Measurements from ENCODE around the gene PKP2. TPM values are rescaled to one million over a fixed set of nuclear protein-coding genes. Genes with fewer than 3 reads are reported as not detected.

Gene PKP2
- total and polyA plus RNA-seq, 2 of the 4 experiments (the other 2 are of a cell fraction), result 0.10 to 0.18 TPM

- Histone ChIP-seq H3K23ac (ENCODE audit: low read depth, low read length) (no peak overlapping the region), H4K20me1 (ENCODE audit: insufficient read depth, low read length) (no peaks in the 10 kb centered on the region), H2BK5ac (ENCODE audit: low read depth, low read length, poor library complexity, severe bottlenecking) (no peak overlapping the region), H3K14ac (replicated peaks; ENCODE audit: low read depth, low read length) (no peak overlapping the region), H3K27me3 (ENCODE audit: control insufficient read depth, insufficient read depth, low read length) (no peaks in the 10 kb centered on the region), H3K4me2 (ENCODE audit: low read depth, low read length) (no peak overlapping the region), H3K79me1 (ENCODE audit: low read depth in 1 of 2, low read length in 2 of 2) (no peaks in the 10 kb centered on the region), H2AFZ (replicated peaks; ENCODE audit: low read length, poor library complexity) (no peak overlapping the region), H3K9ac (ENCODE audit: low read depth, low read length) (no peak overlapping the region), H3K18ac (ENCODE audit: low read depth, low read length) (no peak overlapping the region), H3K4me3 (ENCODE audit: insufficient read depth, low read depth, low read length) (no peak overlapping the region), H3K9me3 (ENCODE audit: control insufficient read depth, insufficient read depth, low read length) (peaks cover 4% of the 10 kb centered on the region; the same call in 1 of the 2 replicates), H3K9me1 (ENCODE audit: insufficient read depth, low read length) (no peaks in the 10 kb centered on the region), H2AK9ac (replicated peaks; ENCODE audit: low read depth, low read length, poor library complexity) (no peak overlapping the region), H2BK120ac (ENCODE audit: low read depth, low read length) (no peak overlapping the region), H4K5ac (ENCODE audit: low read depth, low read length) (no peak overlapping the region), H2BK15ac (ENCODE audit: low read depth, low read length) (no peak overlapping the region), H3K4ac (ENCODE audit: low read depth, low read length) (no peak overlapping the region), H3K36me3 (ENCODE audit: control insufficient read depth, insufficient read depth, low read length) (no peaks in the 10 kb centered on the region), H4K8ac (ENCODE audit: low read depth in 2 of 2, low read length in 2 of 2) (no peak overlapping the region), H2AK5ac (ENCODE audit: low read depth, low read length) (no peak overlapping the region), H4K91ac (ENCODE audit: insufficient read depth, low read depth, low read length) (no peak overlapping the region), H2BK20ac (ENCODE audit: low read depth, low read length) (no peak overlapping the region), H3K4me1 (ENCODE audit: control insufficient read depth, insufficient read depth, low read length) (no peaks in the 10 kb centered on the region), H3K56ac (ENCODE audit: extremely low read depth, insufficient read depth, low read length) (no peak overlapping the region), H3K27ac (ENCODE audit: insufficient read depth, low read length) (no peak overlapping the region)
- intact Hi-C loops (cut with micrococcal nuclease) (no loop called here), in situ Hi-C loops (cut with MboI; ENCODE audit: low sequenced_read_pairs) (no loop called here), dilution Hi-C loops (cut with HindIII; ENCODE audit: low sequenced_read_pairs, unreplicated experiment) (no loop called here)
- BruUV-seq (replicated peaks), result no TSS peak
- no peak for TF ChIP-seq FOS (IDR thresholded peaks at IDR 0.05; ENCODE audit: low read depth, low read length)
- no peak for TF ChIP-seq CHD1 (IDR thresholded peaks at IDR 0.05; ENCODE audit: low read depth, low read length)
- no peak for TF ChIP-seq CTCF (conservative IDR thresholded peaks at IDR 0.05; ENCODE audit: low read depth, low read length)
- no peak for ATAC-seq (ENCODE audit: low read depth)
- no peak for DNase-seq
- POLR2A ChIA-PET (ENCODE audit: unreplicated experiment), result no interaction called here
- WGBS, 2 experiments (ENCODE audit: extremely low coverage in 2 of 2, insufficient read length in 1 of 2), result 0% methylated on average over 1 of the region's 2 CpGs; no CpG with 5 or more reads in 1 of the 2 experiments
- CTCF ChIA-PET, result no interaction called here
These were observed 24.8 kb upstream of the PKP2 start for GRCh38 chr12:32921397-32921796.
